CD14-positive monocyte (primary cell): ENCODE data around the gene RIC3. TPM values are rescaled to one million over a fixed set of nuclear protein-coding genes. Genes with fewer than 3 reads are reported as not detected.

Source experiments
- DNase-seq, 3 donors: peaks; one replicate each; pipeline ENCODE4 v3.0.0-alpha.2; 2011 to 2022
- H2AFZ ChIP-seq: 2 replicates; pipeline ENCODE4 v1.6.0; 2012; ENCODE audit warnings: mild to moderate bottlenecking, low read depth, low read length, inconsistent platforms; ENCODE audit not compliant: insufficient read depth, poor library complexity, severe bottlenecking
- H3K27ac ChIP-seq, 2 donors: 1 replicate in 1 of 2; 2 replicates in 1 of 2; pipeline ENCODE4 v1.5.1; 2012 to 2013; ENCODE audit warnings: low read length in 2 of 2, control low read depth in 1 of 2, inconsistent platforms in 1 of 2, low read depth in 1 of 2, mild to moderate bottlenecking in 1 of 2
- H3K27me3 ChIP-seq, 2 donors: one replicate each; pipeline versions ENCODE4 v1.6.0 to v1.6.1; 2011 to 2013; ENCODE audit warnings: low read length in 2 of 2; ENCODE audit not compliant: control insufficient read depth in 2 of 2, insufficient read depth in 2 of 2
- H3K36me3 ChIP-seq, 2 donors: replicated peaks in 1 of 2; 1 replicate in 1 of 2; 2 replicates in 1 of 2; pipeline versions ENCODE4 v1.5.1 to v1.6.1; 2012 to 2013; ENCODE audit warnings: low read length in 2 of 2, control low read depth in 1 of 2, inconsistent platforms in 1 of 2, mild to moderate bottlenecking in 1 of 2; ENCODE audit not compliant: insufficient read depth in 2 of 2, control insufficient read depth in 1 of 2
- H3K4me1 ChIP-seq, 2 donors: 1 replicate in 1 of 2; 2 replicates in 1 of 2; pipeline versions ENCODE4 v1.5.1 to v1.6.1; 2012 to 2013; ENCODE audit warnings: low read length in 2 of 2, control low read depth in 1 of 2, inconsistent platforms in 1 of 2, mild to moderate bottlenecking in 1 of 2, moderate library complexity in 1 of 2; ENCODE audit not compliant: insufficient read depth in 2 of 2, control insufficient read depth in 1 of 2
- H3K4me2 ChIP-seq: replicated peaks from 2 replicates; pipeline ENCODE3; 2012; ENCODE audit warnings: low read length, moderate library complexity, mild to moderate bottlenecking; ENCODE audit not compliant: poor library complexity, severe bottlenecking; ENCODE audit errors: extremely low read depth
- H3K4me3 ChIP-seq, 3 experiments: fragments of 200-600 bp in 1 of 3; sonication (generic) in 1 of 3; replicated peaks in 1 of 3; 1 replicate in 2 of 3; 2 replicates in 1 of 3; pipeline ENCODE4 v1.5.1; 2011 to 2013; ENCODE audit warnings: low read length in 3 of 3, mild to moderate bottlenecking in 3 of 3, control low read depth in 2 of 3, low read depth in 2 of 3, inconsistent platforms in 1 of 3, moderate library complexity in 1 of 3
- H3K79me2 ChIP-seq: 2 replicates; pipeline ENCODE4 v1.6.0; 2012; ENCODE audit warnings: mild to moderate bottlenecking, control low read depth, inconsistent platforms, low read length, moderate library complexity; ENCODE audit not compliant: insufficient read depth
- H3K9ac ChIP-seq: 2 replicates; pipeline ENCODE4 v1.6.0; 2017; ENCODE audit warnings: low read length, mild to moderate bottlenecking; ENCODE audit not compliant: insufficient read depth, poor library complexity, severe bottlenecking
- H3K9me3 ChIP-seq, 2 donors: replicated peaks in 1 of 2; 1 replicate in 1 of 2; 2 replicates in 1 of 2; pipeline versions ENCODE4 v1.5.1 to v1.6.1; 2012 to 2013; ENCODE audit warnings: low read length in 2 of 2, control low read depth in 1 of 2; ENCODE audit not compliant: control insufficient read depth in 1 of 2, insufficient read depth in 1 of 2
- H4K20me1 ChIP-seq: 2 replicates; pipeline ENCODE4 v1.6.0; 2012; ENCODE audit warnings: mild to moderate bottlenecking, low read length, control low read depth, moderate library complexity; ENCODE audit not compliant: insufficient read depth
- H3K27ac Mint-ChIP-seq, 7 donors: one replicate each; pipeline ENCODE4 v1.8.0; 2020; ENCODE audit warnings: mild to moderate bottlenecking in 7 of 7, mixed read lengths in 7 of 7, moderate library complexity in 6 of 7, inconsistent platforms in 2 of 7
- H3K27me3 Mint-ChIP-seq, 3 donors: one replicate each; pipeline ENCODE4 v1.8.0; 2021 to 2022; ENCODE audit warnings: low read depth in 3 of 3, mild to moderate bottlenecking in 3 of 3, mixed read lengths in 3 of 3, moderate library complexity in 3 of 3, inconsistent platforms in 1 of 3
- H3K36me3 Mint-ChIP-seq, 2 donors: one replicate each; pipeline ENCODE4 v1.8.0; 2020; ENCODE audit warnings: mixed read lengths in 2 of 2, inconsistent platforms in 1 of 2, mild to moderate bottlenecking in 1 of 2
- H3K4me1 Mint-ChIP-seq: one replicate; pipeline ENCODE4 v1.8.0; 2020; ENCODE audit warnings: mild to moderate bottlenecking, mixed read lengths
- H3K4me3 Mint-ChIP-seq, 2 donors: one replicate each; pipeline ENCODE4 v1.8.0; 2020; ENCODE audit warnings: mild to moderate bottlenecking in 2 of 2, mixed read lengths in 2 of 2, moderate library complexity in 1 of 2
- H3K9me3 Mint-ChIP-seq, 7 donors: one replicate each; pipeline ENCODE4 v1.8.0; 2020 to 2022; ENCODE audit warnings: mixed read lengths in 7 of 7, mild to moderate bottlenecking in 6 of 7, moderate library complexity in 6 of 7, inconsistent platforms in 2 of 7
- WGBS: methylation state at CpG from one replicate; pipeline ENCODE4 v1.1.5; 2013; ENCODE audit warnings: missing lambda C conversion rate; ENCODE audit not compliant: insufficient coverage; 5-methylcytosine and 5-hydroxymethylcytosine counted together
- intact Hi-C, 2 donors: fragments of 100-400 bp; cut with micrococcal nuclease; formaldehyde crosslinking; loops; one replicate each; pipeline versions ENCODE4 v1.15.0 to v1.15.1; 2023
- polyA plus RNA-seq, 3 donors: library from polyadenylated mRNA; depleted of rRNA in 1 of 3; unstranded in 2 of 3; stranded (reverse) in 1 of 3; fragments of 300-500 nt in 2 of 3; fragments of >200 nt in 1 of 3; fragmentation: Illumina TruSeq in 2 of 3; gene quantifications; 1 replicate in 2 of 3; 2 replicates in 1 of 3; pipeline ENCODE4 v1.2.3, GENCODE V29; 2012 to 2021
- TF ChIP-seq, protein P1 (sequence below): fragments of 200-600 bp; IDR thresholded peaks from one replicate; pipeline ENCODE4 v1.8.0; 2022; ENCODE audit warnings: antibody characterized with exemption, mild to moderate bottlenecking

The RIC3 gene
- polyA plus RNA-seq, 3 donors, result 0.17 TPM; not detected in 2

DNA sequence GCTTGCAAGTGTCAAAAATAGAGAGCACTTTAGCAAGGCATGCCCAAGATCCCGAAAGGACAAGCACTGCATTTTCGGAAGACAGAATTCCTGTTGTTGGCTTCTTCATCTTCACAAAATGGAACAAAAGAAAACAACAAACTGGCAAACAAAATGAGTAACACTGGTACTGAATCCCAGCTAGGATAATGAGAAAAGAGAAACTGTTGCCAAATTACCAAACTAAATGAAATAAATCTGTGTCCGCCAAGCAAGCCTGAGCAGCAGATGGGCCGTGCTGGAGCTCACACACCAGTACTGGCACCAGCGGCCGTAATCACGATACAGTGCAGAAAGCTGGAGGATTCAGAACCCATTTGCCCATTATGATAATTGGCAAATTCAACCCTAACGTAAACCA is 57.2 kb downstream of the RIC3 start:
- Histone ChIP-seq H3K4me2 (no peak overlapping the region), H4K20me1 (no peaks in the 10 kb centered on the region), H3K27ac (no peak overlapping the region), H3K36me3 (no peaks in the 10 kb centered on the region), H3K9ac (no peak overlapping the region), H3K4me3 (no peak overlapping the region), H3K79me2 (no peaks in the 10 kb centered on the region), H3K4me1 (no peaks in the 10 kb centered on the region), H3K9me3 (peaks cover 0 to 10% of the 10 kb centered on the region in 2 donors), H3K27me3 (no peaks in the 10 kb centered on the region), H2AFZ (no peak overlapping the region)
- TF ChIP-seq, protein P1, sequence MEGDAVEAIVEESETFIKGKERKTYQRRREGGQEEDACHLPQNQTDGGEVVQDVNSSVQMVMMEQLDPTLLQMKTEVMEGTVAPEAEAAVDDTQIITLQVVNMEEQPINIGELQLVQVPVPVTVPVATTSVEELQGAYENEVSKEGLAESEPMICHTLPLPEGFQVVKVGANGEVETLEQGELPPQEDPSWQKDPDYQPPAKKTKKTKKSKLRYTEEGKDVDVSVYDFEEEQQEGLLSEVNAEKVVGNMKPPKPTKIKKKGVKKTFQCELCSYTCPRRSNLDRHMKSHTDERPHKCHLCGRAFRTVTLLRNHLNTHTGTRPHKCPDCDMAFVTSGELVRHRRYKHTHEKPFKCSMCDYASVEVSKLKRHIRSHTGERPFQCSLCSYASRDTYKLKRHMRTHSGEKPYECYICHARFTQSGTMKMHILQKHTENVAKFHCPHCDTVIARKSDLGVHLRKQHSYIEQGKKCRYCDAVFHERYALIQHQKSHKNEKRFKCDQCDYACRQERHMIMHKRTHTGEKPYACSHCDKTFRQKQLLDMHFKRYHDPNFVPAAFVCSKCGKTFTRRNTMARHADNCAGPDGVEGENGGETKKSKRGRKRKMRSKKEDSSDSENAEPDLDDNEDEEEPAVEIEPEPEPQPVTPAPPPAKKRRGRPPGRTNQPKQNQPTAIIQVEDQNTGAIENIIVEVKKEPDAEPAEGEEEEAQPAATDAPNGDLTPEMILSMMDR, result no peak
- Mint-ChIP-seq H3K9me3 (peaks cover 10 to 19% (median 12%) of the 10 kb centered on the region in 7 donors), H3K27me3 (peaks cover 0 to 3% (median 0%) of the 10 kb centered on the region in 3 donors), H3K27ac (no peak overlapping the region), H3K4me3 (no peak overlapping the region), H3K4me1 (no peaks in the 10 kb centered on the region), H3K36me3 (no peaks in the 10 kb centered on the region)
- intact Hi-C loops, result no loop called here
- DNase-seq, result no peak
- WGBS, result 96% methylated on average over 7 of the region's 8 CpGs

DNA sequence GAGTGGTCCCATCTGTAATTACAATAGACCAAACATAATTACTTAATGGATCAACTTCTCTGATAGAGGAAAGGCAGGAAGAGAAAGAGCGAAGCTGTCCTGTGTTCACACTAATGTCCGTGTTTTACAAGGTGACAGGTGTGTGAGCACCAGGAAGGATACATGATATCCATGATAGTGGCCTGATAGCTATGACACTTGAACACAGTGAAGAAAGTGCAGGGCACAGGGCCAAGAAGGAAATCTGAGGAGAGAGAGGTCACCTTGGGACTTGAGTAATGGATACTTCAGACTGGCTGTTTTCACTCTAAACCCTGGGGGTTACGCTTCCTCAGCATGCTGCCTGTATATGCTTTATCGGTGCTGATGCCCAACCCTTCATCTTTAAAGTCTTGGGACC is 58.4 kb downstream of the RIC3 start:
- 98% methylated on average over 4 of the region's 4 CpGs for WGBS
- Mint-ChIP-seq H3K4me1 (no peaks in the 10 kb centered on the region), H3K4me3 (no peak overlapping the region), H3K27ac (no peak overlapping the region), H3K36me3 (no peaks in the 10 kb centered on the region), H3K27me3 (peaks cover 0 to 5% (median 0%) of the 10 kb centered on the region in 3 donors), H3K9me3 (peaks cover 10 to 17% (median 12%) of the 10 kb centered on the region in 7 donors)
- Histone ChIP-seq H3K4me1 (no peaks in the 10 kb centered on the region), H2AFZ (no peak overlapping the region), H3K4me2 (no peak overlapping the region), H3K9ac (no peak overlapping the region), H3K27ac (no peak overlapping the region), H3K4me3 (no peak overlapping the region), H3K79me2 (no peaks in the 10 kb centered on the region), H3K36me3 (no peaks in the 10 kb centered on the region), H4K20me1 (no peaks in the 10 kb centered on the region), H3K27me3 (no peaks in the 10 kb centered on the region), H3K9me3 (peaks cover 0 to 10% of the 10 kb centered on the region in 2 donors)
- TF ChIP-seq, protein P1, result no peak
- intact Hi-C loops, result no loop called here
- DNase-seq, result no peak
